GM12891 (cell line): Measurements from ENCODE around the gene CCNDBP1.

ENCODE experiments used
- POLR2A ChIP-seq: IDR thresholded peaks from 2 replicates; pipeline ENCODE4 v1.6.1; 2011; ENCODE audit warnings: low read depth, low read length, control low read depth
- POU2F2 ChIP-seq: IDR thresholded peaks from 2 replicates; pipeline ENCODE4 v1.6.1; 2011; ENCODE audit warnings: low read depth, mild to moderate bottlenecking, control low read depth, low read length, moderate library complexity
- TAF1 ChIP-seq: IDR thresholded peaks from 2 replicates; pipeline ENCODE4 v1.6.1; 2011; ENCODE audit warnings: low read depth, low read length, control low read depth

- TF ChIP-seq POU2F2 (no peak), POLR2A (no peak), TAF1 (no peak)
Measured at GRCh38 chr15:43241100-43241499, 55.9 kb downstream of the CCNDBP1 start.
